ENCODE measurements around the gene TTC12. TPM values are rescaled to one million over a fixed set of nuclear protein-coding genes. Genes with fewer than 3 reads are reported as not detected.

Gene TTC12
- total RNA-seq, 1 donor from 2014 or later, result 30.4 TPM

DNA sequence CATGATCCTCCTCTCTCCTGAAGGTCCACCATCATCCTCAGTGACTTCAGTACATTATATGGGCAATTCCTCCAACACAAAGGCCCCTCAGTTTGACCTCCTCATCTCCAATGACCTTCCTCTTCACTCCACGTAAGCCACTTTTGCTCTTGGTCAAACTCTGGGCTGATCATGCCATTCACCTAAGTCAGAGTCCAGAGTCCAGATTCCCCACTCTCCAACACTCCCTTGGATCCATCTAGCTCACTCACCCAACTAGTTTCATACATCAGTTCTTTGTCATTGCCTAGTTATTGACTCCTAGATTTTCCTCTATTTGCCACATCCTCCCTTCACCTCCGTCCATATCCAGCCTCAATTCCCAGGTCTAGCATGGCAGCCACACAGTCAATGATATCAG, 30.5 kb upstream of the TTC12 start:
- no peaks in the 10 kb centered on the region for H3K36me3 Mint-ChIP-seq (ENCODE audit: insufficient read depth)

DNA sequence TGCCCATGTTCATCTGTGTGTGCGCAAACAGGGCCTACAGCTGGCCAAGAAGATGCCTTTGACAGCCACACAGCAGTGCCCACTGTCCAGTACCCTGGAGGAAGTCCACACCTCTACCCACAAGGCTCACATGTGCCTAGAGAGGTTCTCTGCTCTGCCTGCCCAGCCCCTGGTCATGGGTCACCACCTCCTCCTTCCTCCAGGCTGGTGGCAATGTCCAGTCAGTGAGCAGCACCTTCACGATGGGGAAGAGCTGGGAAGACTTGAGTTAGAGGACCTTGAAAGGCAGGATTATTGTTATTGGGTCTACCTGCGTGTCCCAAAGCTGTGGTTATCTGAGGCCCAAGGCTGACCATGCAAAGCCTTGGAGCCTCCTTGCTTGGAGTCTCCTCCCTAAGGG, 28.4 kb upstream of the TTC12 start:
- no peaks in the 10 kb centered on the region for H3K27me3 Mint-ChIP-seq
- DNase-seq (ENCODE audit: low spot score, unreplicated experiment), result no peak
- no peaks in the 10 kb centered on the region for H3K36me3 Mint-ChIP-seq (ENCODE audit: insufficient read depth)
- H3K4me1 Mint-ChIP-seq (ENCODE audit: low read depth), result peaks cover 4% of the 10 kb centered on the region
- H3K27ac Mint-ChIP-seq, result no peak overlapping the region
- no peaks in the 10 kb centered on the region for H3K9me3 Mint-ChIP-seq (ENCODE audit: low read depth)
- H3K4me3 Mint-ChIP-seq (ENCODE audit: low read depth), result no peak overlapping the region
- no peak for TF ChIP-seq CTCF (IDR thresholded peaks at IDR 0.05; ENCODE audit: unreplicated experiment)

More for the DNA sequence above, 30.5 kb upstream of the TTC12 start:
- Mint-ChIP-seq H3K27me3 (peaks cover 4% of the 10 kb centered on the region), H3K27ac (no peak overlapping the region), H3K4me1 (ENCODE audit: low read depth) (peaks cover 4% of the 10 kb centered on the region), H3K9me3 (ENCODE audit: low read depth) (no peaks in the 10 kb centered on the region), H3K4me3 (ENCODE audit: low read depth) (no peak overlapping the region)
- DNase-seq (ENCODE audit: low spot score, unreplicated experiment), result no peak
- no peak for TF ChIP-seq CTCF (IDR thresholded peaks at IDR 0.05; ENCODE audit: unreplicated experiment)

- peaks cover 6% of the 10 kb centered on the region for H3K27me3 Mint-ChIP-seq
- H3K27ac Mint-ChIP-seq, result no peak overlapping the region
- peaks cover 4% of the 10 kb centered on the region for H3K4me1 Mint-ChIP-seq (ENCODE audit: low read depth)
- no peak for TF ChIP-seq CTCF (IDR thresholded peaks at IDR 0.05; ENCODE audit: unreplicated experiment)
- H3K9me3 Mint-ChIP-seq (ENCODE audit: low read depth), result no peaks in the 10 kb centered on the region
- H3K36me3 Mint-ChIP-seq (ENCODE audit: insufficient read depth), result no peaks in the 10 kb centered on the region
- no peak for DNase-seq (ENCODE audit: low spot score, unreplicated experiment)
- H3K4me3 Mint-ChIP-seq (ENCODE audit: low read depth), result no peak overlapping the region
Observed at GRCh38 chr11:113286509-113287497, 27.6 kb upstream of the TTC12 start.

- Mint-ChIP-seq H3K27me3 (peaks cover 13% of the 10 kb centered on the region), H3K27ac (no peak overlapping the region), H3K4me3 (ENCODE audit: low read depth) (no peak overlapping the region), H3K4me1 (ENCODE audit: low read depth) (peaks cover 4% of the 10 kb centered on the region), H3K9me3 (ENCODE audit: low read depth) (no peaks in the 10 kb centered on the region), H3K36me3 (ENCODE audit: insufficient read depth) (no peaks in the 10 kb centered on the region)
- no peak for DNase-seq (ENCODE audit: low spot score, unreplicated experiment)
- TF ChIP-seq CTCF (IDR thresholded peaks at IDR 0.05; ENCODE audit: unreplicated experiment), result no peak
Observed at GRCh38 chr11:113287801-113288200, 26.6 kb upstream of the TTC12 start.

- peaks cover 4% of the 10 kb centered on the region for H3K4me1 Mint-ChIP-seq (ENCODE audit: low read depth)
- H3K4me3 Mint-ChIP-seq (ENCODE audit: low read depth), result no peak overlapping the region
- no peaks in the 10 kb centered on the region for H3K36me3 Mint-ChIP-seq (ENCODE audit: insufficient read depth)
- peaks cover 15% of the 10 kb centered on the region for H3K27me3 Mint-ChIP-seq
- no peak overlapping the region for H3K27ac Mint-ChIP-seq
- DNase-seq (ENCODE audit: low spot score, unreplicated experiment), result no peak
- TF ChIP-seq CTCF (IDR thresholded peaks at IDR 0.05; ENCODE audit: unreplicated experiment), result no peak
- H3K9me3 Mint-ChIP-seq (ENCODE audit: low read depth), result no peaks in the 10 kb centered on the region
Observed at GRCh38 chr11:113288286-113288863, 26.0 kb upstream of the TTC12 start.

Measured in progenitor cell of endocrine pancreas (in vitro differentiated cells).